H1 (cell line): ENCODE measurements around the gene TCEA2. TPM values are rescaled to one million over a fixed set of nuclear protein-coding genes. Genes with fewer than 3 reads are reported as not detected.

ENCODE experiments used
- BCL11A ChIP-seq, 2 experiments: IDR thresholded peaks; one replicate each; pipeline ENCODE4 v1.6.1; 2011; ENCODE audit warnings: low read depth in 2 of 2, low read length in 2 of 2, mild to moderate bottlenecking in 2 of 2
- FOSL1 ChIP-seq: IDR thresholded peaks from 2 replicates; pipeline ENCODE4 v1.6.1; 2011; ENCODE audit warnings: mild to moderate bottlenecking, low read depth, low read length, moderate library complexity; ENCODE audit not compliant: insufficient read depth
- GTF2F1 ChIP-seq: IDR thresholded peaks from 2 replicates; pipeline ENCODE4 v1.6.1; 2012; ENCODE audit warnings: low read depth, low read length, improper control_type of control experiment, borderline replicate concordance
- HDAC6 ChIP-seq: IDR thresholded peaks from one replicate; pipeline ENCODE4 v1.7.1; 2012; ENCODE audit warnings: low read depth, mild to moderate bottlenecking, inconsistent platforms, low read length, moderate library complexity
- RNF2 ChIP-seq: fragments of 200-900, 300-1000 bp; sonication (generic); IDR thresholded peaks from 2 replicates; pipeline ENCODE4 v1.7.1; 2016; ENCODE audit warnings: borderline replicate concordance, low read depth, mild to moderate bottlenecking, antibody characterized with exemption, low read length; ENCODE audit not compliant: poor library complexity, severe bottlenecking; ENCODE audit errors: missing control alignments
- RXRA ChIP-seq: IDR thresholded peaks from 2 replicates; pipeline ENCODE4 v1.6.1; 2011; ENCODE audit warnings: low read depth, mild to moderate bottlenecking, low read length, moderate library complexity; ENCODE audit not compliant: insufficient read depth
- SP1 ChIP-seq: IDR thresholded peaks from 2 replicates; pipeline ENCODE4 v1.6.1; 2011; ENCODE audit warnings: low read depth, low read length
- SUZ12 ChIP-seq: fragments of 200-600 bp; sonication (generic); IDR thresholded peaks from 2 replicates; pipeline ENCODE4 v1.6.1; 2012; ENCODE audit warnings: mild to moderate bottlenecking, inconsistent platforms, low read length, moderate library complexity, mixed read lengths
- polyA plus RNA-seq, 7 experiments: library from polyadenylated mRNA; depleted of rRNA in 3 of 7; stranded (reverse) in 5 of 7; unstranded in 2 of 7; fragments of >200 nt in 5 of 7; fragments of 200-250 nt in 2 of 7; gene quantifications; 1 replicate in 5 of 7; 2 replicates in 1 of 7; 4 replicates in 1 of 7; pipeline versions ENCODE4 v1.2.1 to v1.2.3, GENCODE V29; 2011 to 2013; ENCODE audit warnings: missing spikeins in 2 of 7, mixed read lengths in 2 of 7
- total RNA-seq: library from RNA; stranded (reverse); fragmentation: NEBNext Ultra II Directional; extraction: Animal tissue kit (Norgen Biotek cat#: 25700); gene quantifications from 2 replicates; pipeline ENCODE4 v1.2.1, GENCODE V29; 2021

The TCEA2 gene
- total and polyA plus RNA-seq, 2 of the 8 experiments (the other 6 are each of a cell fraction or from before 2014, with no cell fraction given): 41.4 to 42.3 TPM

GRCh38 chr20:64042054-64042781 is 20.8 kb upstream of the TCEA2 start (continued):
- no peak for TF ChIP-seq HDAC6
- no peak for TF ChIP-seq GTF2F1
- TF ChIP-seq FOSL1: no peak
- no peak for TF ChIP-seq RXRA
- TF ChIP-seq RNF2: no peak
- no peak for TF ChIP-seq SP1
- no peak for TF ChIP-seq BCL11A (IDR thresholded peaks at IDR 0.05; ENCODE audit: low read depth in 2 of 2, low read length in 2 of 2)
- TF ChIP-seq SUZ12: peak; percentile 54
